ENCODE data around the gene VEZF1.

DNA sequence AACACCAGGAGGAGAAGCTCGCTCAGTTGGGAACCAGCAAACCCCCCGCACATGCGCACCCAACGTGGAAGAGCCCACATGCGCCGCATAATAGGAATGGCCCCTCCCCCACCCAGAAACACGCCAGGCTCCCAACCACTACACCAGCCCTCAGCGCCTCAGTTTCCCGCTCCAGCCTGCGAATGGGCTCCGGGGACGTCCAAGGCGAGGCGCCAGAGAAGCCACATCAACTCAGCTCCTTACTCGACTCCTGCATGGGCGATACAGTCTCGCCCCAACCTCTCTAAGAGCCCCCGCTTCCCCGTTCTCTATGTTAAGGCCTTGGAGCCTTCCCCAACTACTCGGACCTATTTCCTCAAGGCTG lies 18.5 kb upstream of the VEZF1 start:
- TF ChIP-seq, protein P1, sequence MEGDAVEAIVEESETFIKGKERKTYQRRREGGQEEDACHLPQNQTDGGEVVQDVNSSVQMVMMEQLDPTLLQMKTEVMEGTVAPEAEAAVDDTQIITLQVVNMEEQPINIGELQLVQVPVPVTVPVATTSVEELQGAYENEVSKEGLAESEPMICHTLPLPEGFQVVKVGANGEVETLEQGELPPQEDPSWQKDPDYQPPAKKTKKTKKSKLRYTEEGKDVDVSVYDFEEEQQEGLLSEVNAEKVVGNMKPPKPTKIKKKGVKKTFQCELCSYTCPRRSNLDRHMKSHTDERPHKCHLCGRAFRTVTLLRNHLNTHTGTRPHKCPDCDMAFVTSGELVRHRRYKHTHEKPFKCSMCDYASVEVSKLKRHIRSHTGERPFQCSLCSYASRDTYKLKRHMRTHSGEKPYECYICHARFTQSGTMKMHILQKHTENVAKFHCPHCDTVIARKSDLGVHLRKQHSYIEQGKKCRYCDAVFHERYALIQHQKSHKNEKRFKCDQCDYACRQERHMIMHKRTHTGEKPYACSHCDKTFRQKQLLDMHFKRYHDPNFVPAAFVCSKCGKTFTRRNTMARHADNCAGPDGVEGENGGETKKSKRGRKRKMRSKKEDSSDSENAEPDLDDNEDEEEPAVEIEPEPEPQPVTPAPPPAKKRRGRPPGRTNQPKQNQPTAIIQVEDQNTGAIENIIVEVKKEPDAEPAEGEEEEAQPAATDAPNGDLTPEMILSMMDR (IDR thresholded peaks at IDR 0.05): no peak
- TF ChIP-seq POLR2A (IDR thresholded peaks at IDR 0.05) (no peak), EP300 (IDR thresholded peaks at IDR 0.05) (no peak)

Measured in ovary (tissue), 3 donors.